GM18511 (cell line): ENCODE results near the gene TMEM130.
"Not testable (repeated sequence)": the region's sequence is repeated elsewhere in the genome, so short reads cannot be mapped to it uniquely, and the experiment has no call there.

Source experiments
- ATAC-seq: cut with Tn5 transposase; IDR thresholded peaks from one replicate; pipeline ENCODE4 v1.9.1; 2021; ENCODE audit warnings: mild to moderate bottlenecking, moderate library complexity; ENCODE audit not compliant: unreplicated experiment

Gene TMEM130

GRCh38 chr7:98842552-98842951, 27.3 kb downstream of the TMEM130 start:
- not testable (repeated sequence) for ATAC-seq

GRCh38 chr7:98841179-98841997, 28.4 kb downstream of the TMEM130 start:
- ATAC-seq = no peak

- no peak for ATAC-seq
Measured at GRCh38 chr7:98840722-98841121, 29.1 kb downstream of the TMEM130 start.

GRCh38 chr7:98840096-98840495, 29.7 kb downstream of the TMEM130 start:
- ATAC-seq = no peak

GRCh38 chr7:98837630-98837972, 32.2 kb downstream of the TMEM130 start:
- ATAC-seq = no peak

GRCh38 chr7:98836811-98837629, 32.8 kb downstream of the TMEM130 start:
- ATAC-seq = no peak

- no peak for ATAC-seq
Measured at GRCh38 chr7:98834949-98835348, 34.9 kb downstream of the TMEM130 start.

GRCh38 chr7:98833022-98833421, 36.8 kb downstream of the TMEM130 start:
- ATAC-seq = no peak

GRCh38 chr7:98831641-98832221, 38.1 kb downstream of the TMEM130 start:
- ATAC-seq = no peak

GRCh38 chr7:98830972-98831548, 38.8 kb downstream of the TMEM130 start:
- no peak for ATAC-seq

- ATAC-seq = no peak
Measured at GRCh38 chr7:98828368-98828767, 41.4 kb downstream of the TMEM130 start.

- ATAC-seq = no peak
Measured at GRCh38 chr7:98827258-98827657, 42.6 kb downstream of the TMEM130 start.

- ATAC-seq = no peak
Measured at GRCh38 chr7:98826811-98827231, 43.0 kb downstream of the TMEM130 start.

GRCh38 chr7:98826387-98826786, 43.4 kb downstream of the TMEM130 start:
- ATAC-seq = no peak

- ATAC-seq = no peak
Measured at GRCh38 chr7:98823226-98823625, 46.6 kb downstream of the TMEM130 start.

GRCh38 chr7:98821348-98821747, 48.5 kb downstream of the TMEM130 start:
- no peak for ATAC-seq

GRCh38 chr7:98816967-98817710, 52.7 kb downstream of the TMEM130 start:
- ATAC-seq = no peak

- ATAC-seq = no peak
Measured at GRCh38 chr7:98816241-98816640, 53.6 kb downstream of the TMEM130 start.

- no peak for ATAC-seq
Measured at GRCh38 chr7:98815313-98815712, 54.5 kb downstream of the TMEM130 start.

GRCh38 chr7:98811299-98811698, 58.5 kb downstream of the TMEM130 start:
- no peak for ATAC-seq
